NCI-H82 treated with DMSO at 0.1 percent for 48 hours (cell line): Measurements from ENCODE around the gene FBXO46.
"Not testable (repeated sequence)": the region's sequence is repeated elsewhere in the genome, so short reads cannot be mapped to it uniquely, and the experiment has no call there.

Experiments
- DNase-seq: peaks from one replicate; lab custom pipeline; 2025; ENCODE audit not compliant: unreplicated experiment; lab: John Stamatoyannopoulos, UW

FBXO46 gene

DNA sequence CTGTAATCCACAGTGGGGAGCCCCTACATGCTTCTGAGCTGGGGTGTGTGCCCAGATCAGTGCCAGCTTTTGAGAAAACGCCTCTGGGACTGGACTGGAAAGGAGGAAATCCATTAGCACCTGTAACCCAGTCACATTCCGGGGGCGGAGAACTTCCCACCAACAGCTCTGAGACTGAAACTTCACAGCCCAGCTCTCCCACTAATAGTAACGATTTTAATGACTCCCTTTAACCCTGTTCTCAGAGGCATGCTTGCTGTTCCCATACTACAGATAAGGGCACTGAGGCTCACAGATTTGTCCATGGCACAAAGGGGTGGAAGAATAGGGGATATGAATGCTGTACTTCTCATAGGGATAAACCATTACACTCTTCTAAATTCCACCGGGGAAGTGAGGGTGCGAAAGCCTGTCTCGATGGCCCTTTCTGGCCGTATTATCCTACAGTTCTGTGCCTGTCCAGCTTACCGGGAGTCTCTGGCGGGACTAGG, 851 bp downstream of the FBXO46 start:
- no peak for DNase-seq

- DNase-seq = not testable (repeated sequence)
These were observed 2.0 kb downstream of the FBXO46 start for GRCh38 chr19:45728683-45729082.

DNA sequence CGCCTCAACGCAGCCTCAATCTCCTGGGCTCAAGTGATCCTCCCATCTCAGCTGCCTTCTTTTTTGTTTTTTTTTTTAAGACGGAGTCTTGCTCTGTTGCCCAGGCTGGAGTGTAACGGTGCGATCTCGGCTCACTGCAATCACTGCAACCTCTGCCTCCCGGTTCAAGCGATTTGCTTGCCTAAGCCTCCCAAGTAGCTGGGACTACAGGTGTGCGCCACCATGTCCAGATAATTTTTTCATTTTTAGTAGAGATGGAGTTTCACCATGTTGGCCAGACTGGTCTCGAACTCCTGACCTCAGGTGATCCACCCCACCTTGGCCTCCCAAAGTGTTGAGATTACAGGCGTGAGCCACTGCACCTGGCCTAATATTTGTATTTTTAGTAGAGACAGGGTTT, 10.6 kb downstream of the FBXO46 start:
- not testable (repeated sequence) for DNase-seq

GRCh38 chr19:45717983-45718650, 12.6 kb downstream of the FBXO46 start:
- DNase-seq = no peak

DNA sequence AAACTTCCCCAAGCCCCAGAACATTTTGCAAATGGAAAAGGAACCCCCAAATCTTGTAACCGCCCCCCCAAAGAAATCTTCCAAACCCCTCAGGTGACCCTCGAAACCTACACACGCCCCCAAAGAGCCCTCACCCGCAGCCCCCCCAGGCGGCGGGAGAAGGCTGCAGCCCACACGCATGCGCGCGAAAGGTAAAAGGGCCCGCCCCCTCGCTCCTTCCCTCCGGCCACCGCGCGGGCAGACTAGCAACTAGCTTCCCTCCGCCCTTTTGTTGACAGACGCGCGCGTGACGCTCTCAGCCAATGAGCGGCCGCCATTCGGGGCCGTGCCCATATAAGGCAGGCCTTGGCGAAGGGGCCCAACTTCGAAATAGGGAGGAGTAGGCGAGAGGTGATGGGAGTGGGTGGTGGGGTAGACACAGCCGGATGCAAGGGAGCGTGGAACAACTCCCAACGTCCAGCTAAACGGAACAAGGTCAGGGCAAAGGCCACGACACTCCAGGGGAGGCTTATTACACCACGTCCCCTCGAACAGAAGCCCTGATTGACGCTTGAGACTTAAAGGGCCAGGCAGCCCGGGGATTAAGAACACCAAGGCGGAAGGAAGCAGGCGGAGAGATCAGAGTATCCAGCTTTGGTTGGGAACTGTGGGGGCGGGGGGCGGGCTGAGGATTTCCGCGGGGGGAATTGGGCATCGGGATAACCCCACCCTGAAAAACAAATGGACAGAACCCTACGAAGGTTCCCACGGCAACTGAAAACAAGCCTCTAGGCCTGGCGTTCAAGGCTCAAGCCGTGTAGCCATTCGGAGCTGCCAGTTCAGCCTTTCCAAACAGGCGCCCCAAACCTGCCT, 13.3 kb downstream of the FBXO46 start:
- peak; percentile 99 for DNase-seq

- no peak for DNase-seq
These were observed 14.2 kb downstream of the FBXO46 start for GRCh38 chr19:45716359-45717130.

- DNase-seq = no peak
These were observed 15.6 kb downstream of the FBXO46 start for GRCh38 chr19:45715139-45715538.

GRCh38 chr19:45713141-45713540, 17.6 kb downstream of the FBXO46 start:
- DNase-seq = no peak

GRCh38 chr19:45712699-45713067, 18.0 kb downstream of the FBXO46 start:
- DNase-seq = no peak

- no peak for DNase-seq
These were observed 18.6 kb downstream of the FBXO46 start for GRCh38 chr19:45711851-45712698.

- DNase-seq = no peak
These were observed 20.2 kb downstream of the FBXO46 start for GRCh38 chr19:45710356-45711130.

DNA sequence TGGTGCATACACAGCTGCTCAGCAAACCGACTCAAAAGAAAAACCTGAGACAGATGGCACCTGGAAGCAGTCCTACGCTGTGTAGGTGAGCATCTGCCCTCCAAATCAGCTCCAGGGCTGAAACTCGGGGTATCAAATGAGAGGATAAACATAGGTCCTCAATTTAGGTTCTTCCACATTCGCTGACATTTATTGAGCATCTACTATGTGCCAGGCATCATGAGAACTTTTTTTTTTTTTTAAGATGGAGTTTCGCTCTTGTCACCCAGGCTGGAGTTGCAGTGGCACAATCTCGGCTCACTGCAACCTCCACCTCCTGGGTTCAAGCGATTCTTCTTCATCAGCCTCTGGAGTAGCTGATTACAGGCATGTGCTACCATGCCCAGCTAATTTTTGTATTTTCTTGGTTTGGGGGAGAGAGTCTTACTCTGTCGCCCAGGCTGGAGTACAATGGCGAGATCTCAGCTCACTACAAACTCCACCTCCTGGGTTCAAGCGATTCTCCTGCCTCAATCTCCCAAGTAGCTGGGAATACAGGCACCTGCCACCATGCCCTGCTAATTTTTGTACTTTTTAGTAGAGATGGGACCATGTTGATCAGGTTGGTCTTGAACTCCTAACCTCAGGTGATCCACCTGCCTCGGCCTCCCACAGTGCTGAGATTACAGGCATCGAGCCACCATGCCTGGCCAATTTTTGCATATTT, 24.8 kb downstream of the FBXO46 start:
- no peak for DNase-seq

- no peak for DNase-seq
These were observed 25.6 kb downstream of the FBXO46 start for GRCh38 chr19:45705115-45705514.

DNA sequence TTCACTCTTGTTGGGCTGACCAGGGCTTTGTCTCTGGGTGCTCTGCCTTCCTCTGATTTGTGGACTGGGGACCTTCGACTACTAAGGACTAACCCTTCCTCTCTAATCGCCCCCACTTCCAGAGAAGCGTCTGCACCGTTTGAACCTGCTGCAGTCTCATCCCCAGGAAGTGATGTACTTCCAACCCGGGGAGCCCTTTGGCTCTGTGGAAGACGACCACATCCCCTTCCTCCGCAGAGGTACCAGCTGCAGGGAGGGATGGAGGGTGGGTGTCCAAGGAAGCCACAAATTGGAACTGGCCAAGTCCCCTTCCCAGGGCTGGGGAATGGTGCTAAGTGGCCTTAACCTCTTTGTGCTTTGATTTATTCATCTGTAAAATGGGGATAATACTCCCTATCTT, 29.0 kb downstream of the FBXO46 start:
- DNase-seq = no peak

DNA sequence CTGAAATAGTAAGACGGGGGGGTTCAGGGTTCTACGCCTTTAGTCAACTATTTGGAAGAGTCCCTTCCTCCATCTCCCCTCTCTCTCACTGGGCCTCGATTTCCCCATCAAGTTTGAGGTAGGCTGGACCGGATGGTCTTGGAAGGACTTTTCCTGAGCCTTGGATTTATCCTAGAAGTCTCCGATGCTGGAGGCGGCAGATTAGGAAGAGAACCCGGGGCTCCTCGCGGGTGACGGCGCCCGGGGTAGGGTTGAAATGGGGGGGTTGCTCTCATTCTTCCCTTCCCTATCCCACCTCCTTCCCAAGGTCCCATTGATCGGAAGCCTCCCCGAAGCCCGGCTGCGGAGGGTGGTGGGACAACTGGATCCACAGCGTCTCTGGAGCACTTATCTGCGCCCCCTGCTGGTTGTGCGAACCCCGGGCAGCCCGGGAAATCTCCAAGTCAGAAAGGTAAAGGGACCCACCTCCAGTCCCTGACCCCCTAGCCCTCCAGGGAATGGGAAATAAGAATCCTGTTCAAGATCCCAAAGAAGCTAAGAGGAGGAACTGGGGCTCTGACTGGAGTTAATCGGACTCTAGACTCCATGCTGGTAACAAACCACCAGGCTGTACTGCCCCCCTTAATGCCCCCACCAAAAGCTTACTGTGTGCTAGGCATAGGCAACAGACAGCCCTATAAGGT, 37.4 kb downstream of the FBXO46 start:
- peak; percentile 37 for DNase-seq

GRCh38 chr19:45692187-45693105, 38.2 kb downstream of the FBXO46 start, which contains the start of gene QPCTL:
Gene QPCTL (plus strand): TSS chr19:45692666. CDS start chr19:45692704, 38 bp downstream.
- DNase-seq = peak; percentile 99

DNA sequence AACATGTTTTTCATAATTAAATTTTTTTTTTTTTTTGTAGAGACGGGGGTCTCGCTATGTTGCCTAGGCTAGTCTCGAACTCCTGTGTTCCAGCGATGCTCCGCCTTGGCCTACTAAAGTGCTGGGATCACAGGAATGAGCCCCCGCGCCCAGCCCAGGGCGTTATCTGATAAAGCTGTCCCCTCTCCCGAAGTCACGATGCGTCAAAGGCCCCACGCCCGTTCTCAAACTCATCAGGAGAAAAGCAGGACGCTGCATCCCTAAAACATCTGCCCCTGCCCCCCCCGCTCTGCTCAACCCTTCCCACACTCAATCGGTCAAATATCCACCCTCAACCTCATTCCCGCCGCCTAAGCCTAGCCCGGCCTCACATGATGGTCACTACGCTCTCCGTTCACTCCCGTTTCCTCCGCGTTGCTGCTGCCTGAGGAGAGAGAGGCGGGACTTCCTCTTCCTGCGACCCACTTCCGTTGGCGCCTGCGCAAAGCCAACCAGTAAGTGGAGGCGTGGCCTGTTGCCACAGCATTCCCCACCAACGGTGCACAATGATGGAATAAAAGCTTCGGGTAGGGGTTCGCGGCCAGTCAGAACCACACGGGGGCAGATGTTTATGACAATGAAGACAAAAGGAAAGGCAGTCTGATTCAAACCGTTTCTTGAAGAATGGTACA, 39.0 kb downstream of the FBXO46 start, which contains the start of gene SNRPD2:
Gene SNRPD2, minus strand, starts transcription at position 438 of the 671 bp plus-strand sequence. Its CDS starts 65 bp downstream, at position 373.
- DNase-seq = peak; percentile 90
